ENCODE results near the gene MRPS24. TPM values are rescaled to one million over a fixed set of nuclear protein-coding genes. Genes with fewer than 3 reads are reported as not detected.

Gene MRPS24
- total and polyA plus RNA-seq, 8 donors: 42.2 to 77.0 (median 59.4) TPM

- Histone ChIP-seq H3K4me3 (no peak overlapping the region), H3K36me3 (peaks cover 0 to 59% (median 31%) of the 10 kb centered on the region in 3 donors), H3K9me3 (no peaks in the 10 kb centered on the region), H3K27me3 (no peaks in the 10 kb centered on the region), H3K4me1 (peaks cover 0 to 3% (median 0%) of the 10 kb centered on the region in 3 donors), H3K27ac (no peak overlapping the region)
- DNase-seq (no peak), ATAC-seq (no peak), FAIRE-seq (no peak)
- TF ChIP-seq, protein P1, sequence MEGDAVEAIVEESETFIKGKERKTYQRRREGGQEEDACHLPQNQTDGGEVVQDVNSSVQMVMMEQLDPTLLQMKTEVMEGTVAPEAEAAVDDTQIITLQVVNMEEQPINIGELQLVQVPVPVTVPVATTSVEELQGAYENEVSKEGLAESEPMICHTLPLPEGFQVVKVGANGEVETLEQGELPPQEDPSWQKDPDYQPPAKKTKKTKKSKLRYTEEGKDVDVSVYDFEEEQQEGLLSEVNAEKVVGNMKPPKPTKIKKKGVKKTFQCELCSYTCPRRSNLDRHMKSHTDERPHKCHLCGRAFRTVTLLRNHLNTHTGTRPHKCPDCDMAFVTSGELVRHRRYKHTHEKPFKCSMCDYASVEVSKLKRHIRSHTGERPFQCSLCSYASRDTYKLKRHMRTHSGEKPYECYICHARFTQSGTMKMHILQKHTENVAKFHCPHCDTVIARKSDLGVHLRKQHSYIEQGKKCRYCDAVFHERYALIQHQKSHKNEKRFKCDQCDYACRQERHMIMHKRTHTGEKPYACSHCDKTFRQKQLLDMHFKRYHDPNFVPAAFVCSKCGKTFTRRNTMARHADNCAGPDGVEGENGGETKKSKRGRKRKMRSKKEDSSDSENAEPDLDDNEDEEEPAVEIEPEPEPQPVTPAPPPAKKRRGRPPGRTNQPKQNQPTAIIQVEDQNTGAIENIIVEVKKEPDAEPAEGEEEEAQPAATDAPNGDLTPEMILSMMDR (IDR thresholded peaks at IDR 0.05): no peak
- intact Hi-C loops (cut with DNase I): no loop called here
- WGBS, 2 donors: 89 to 92% methylated on average over 38 of the region's 38 CpGs
Measured at GRCh38 chr7:43877968-43878864, 8.9 kb upstream of the MRPS24 start.

DNA sequence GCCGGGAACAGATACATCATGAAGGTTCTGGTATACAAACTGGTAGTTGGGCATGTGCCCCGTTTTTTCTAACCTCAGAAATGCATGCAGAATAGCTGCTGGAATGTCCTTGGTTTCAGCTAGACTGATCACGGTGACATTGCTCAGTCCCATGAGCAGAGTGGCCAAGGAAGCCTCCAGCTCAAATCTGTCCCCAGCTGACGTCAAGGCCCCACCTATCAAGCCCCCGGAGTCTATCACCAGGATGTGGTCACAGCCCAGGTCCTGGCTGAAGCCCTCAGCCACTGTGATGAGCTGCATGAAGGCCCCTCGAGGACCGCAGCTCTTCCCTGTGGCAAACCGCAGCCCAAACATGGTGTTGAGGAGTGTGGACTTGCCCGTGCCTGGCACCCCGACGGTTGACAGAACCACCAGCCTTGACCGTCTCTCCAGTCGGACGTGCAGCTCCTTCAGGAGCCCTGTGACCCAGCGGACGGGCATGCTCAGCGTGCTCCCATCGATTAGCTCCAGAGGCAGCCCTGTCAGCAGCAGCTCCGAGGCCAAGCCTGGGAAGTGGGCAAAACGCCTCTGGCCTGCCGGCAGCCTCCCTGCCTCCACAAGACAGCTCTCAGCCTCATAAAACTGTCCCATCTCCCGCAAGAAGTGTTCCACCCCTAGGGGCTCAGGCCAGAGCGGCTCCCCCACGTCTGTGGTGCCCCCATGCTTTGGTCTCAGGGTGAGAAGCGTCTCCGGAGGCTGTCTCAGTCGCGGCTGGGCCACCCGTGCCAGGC, 7.8 kb upstream of the MRPS24 start:
- FAIRE-seq (no peak), DNase-seq (peak in 1 of 6 donors; percentile 47), ATAC-seq (no peak)
- peaks cover 0 to 59% (median 27%) of the 10 kb centered on the region in 3 donors for H3K36me3 ChIP-seq
- TF ChIP-seq, protein P1 (IDR thresholded peaks at IDR 0.05): no peak
- H3K4me3 ChIP-seq: no peak overlapping the region
- no peak overlapping the region for H3K27ac ChIP-seq
- intact Hi-C loops (cut with DNase I): no loop called here
- H3K4me1 ChIP-seq: peaks cover 0 to 3% (median 0%) of the 10 kb centered on the region in 3 donors
- no peaks in the 10 kb centered on the region for H3K27me3 ChIP-seq
- 90 to 91% methylated on average over 29 of the region's 29 CpGs for WGBS, 2 donors
- H3K9me3 ChIP-seq: no peaks in the 10 kb centered on the region

DNA sequence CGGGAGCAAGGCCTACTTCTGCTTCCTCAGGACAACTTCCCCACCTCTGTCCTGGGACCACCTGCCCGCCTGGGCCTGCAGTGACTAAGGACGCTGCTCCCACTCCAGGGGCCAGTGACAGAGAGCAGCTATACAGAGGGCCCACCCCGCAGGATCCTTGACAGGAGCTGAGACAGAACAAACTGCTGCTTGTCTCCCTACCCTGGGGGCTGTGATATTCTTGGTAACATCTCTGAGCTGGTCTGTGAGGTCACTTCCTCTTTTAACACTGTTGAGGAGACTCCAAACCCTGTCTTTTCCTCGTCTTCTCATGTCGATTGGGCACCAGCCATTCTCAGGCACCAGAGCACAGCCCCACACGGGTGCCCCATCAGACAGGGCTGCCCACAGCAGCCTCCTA, 6.9 kb upstream of the MRPS24 start:
- intact Hi-C loops (cut with DNase I): no loop called here

GRCh38 chr7:43873300-43873699, 4.0 kb upstream of the MRPS24 start:
- 81 to 85% methylated on average over 5 of the region's 5 CpGs for WGBS, 2 donors
- TF ChIP-seq, protein P1 (IDR thresholded peaks at IDR 0.05): no peak
- Histone ChIP-seq H3K4me1 (peaks cover 3 to 6% (median 3%) of the 10 kb centered on the region in 3 donors), H3K27ac (peak overlapping the region in 1 of 4 donors; percentile 39), H3K4me3 (no peak overlapping the region), H3K27me3 (no peaks in the 10 kb centered on the region), H3K36me3 (peaks cover 0 to 28% (median 21%) of the 10 kb centered on the region in 3 donors), H3K9me3 (no peaks in the 10 kb centered on the region)
- ATAC-seq (no peak), FAIRE-seq (no peak), DNase-seq (no peak)
- intact Hi-C loops (cut with DNase I): no loop called here

More for the DNA sequence above, 6.9 kb upstream of the MRPS24 start:
- H3K4me3 ChIP-seq: no peak overlapping the region
- FAIRE-seq (no peak), DNase-seq (no peak), ATAC-seq (no peak)
- H3K4me1 ChIP-seq: peaks cover 0 to 3% (median 0%) of the 10 kb centered on the region in 3 donors
- H3K27ac ChIP-seq: no peak overlapping the region
- TF ChIP-seq, protein P1 (IDR thresholded peaks at IDR 0.05): no peak
- no peaks in the 10 kb centered on the region for H3K9me3 ChIP-seq
- no peaks in the 10 kb centered on the region for H3K27me3 ChIP-seq
- 92 to 95% methylated on average over 7 of the region's 7 CpGs for WGBS, 2 donors
- peaks cover 0 to 55% (median 27%) of the 10 kb centered on the region in 3 donors for H3K36me3 ChIP-seq
